Astrocyte (in vitro differentiated cells and primary cell): Measurements from ENCODE around the gene SSR4. TPM values are rescaled to one million over a fixed set of nuclear protein-coding genes. Genes with fewer than 3 reads are reported as not detected.
A peak's percentile ranks its signal among the peaks of the same experiment; 100 is the strongest.

ENCODE experiments used
- DNase-seq: peaks from one replicate; pipeline ENCODE4 v3.0.0-alpha.2; 2010; ENCODE audit warnings: low read depth
- FAIRE-seq: peaks from 2 replicates; lab custom pipeline; 2011; peaks lifted over from hg19 to GRCh38; lab: Jason Lieb, UNC
- H2AFZ ChIP-seq: 2 replicates; pipeline ENCODE4 v1.6.0; 2012; ENCODE audit warnings: low read depth, low read length, inconsistent platforms
- H3K27ac ChIP-seq: 2 replicates; pipeline ENCODE4 v1.5.1; 2011; ENCODE audit warnings: low read depth, low read length, inconsistent platforms
- H3K27me3 ChIP-seq: 2 replicates; pipeline ENCODE4 v1.6.0; 2011; ENCODE audit warnings: low read length, inconsistent platforms; ENCODE audit not compliant: insufficient read depth
- H3K36me3 ChIP-seq: 2 replicates; pipeline ENCODE4 v1.5.1; 2011; ENCODE audit warnings: low read length, inconsistent platforms; ENCODE audit not compliant: insufficient read depth
- H3K4me1 ChIP-seq: 2 replicates; pipeline ENCODE4 v1.5.1; 2011; ENCODE audit warnings: low read length, inconsistent platforms; ENCODE audit not compliant: insufficient read depth
- H3K4me2 ChIP-seq: 2 replicates; pipeline ENCODE4 v1.6.0; 2012; ENCODE audit warnings: low read length, inconsistent platforms
- H3K4me3 ChIP-seq: 2 replicates; pipeline ENCODE4 v1.5.1; 2011; ENCODE audit warnings: low read depth, mild to moderate bottlenecking, low read length, inconsistent platforms; ENCODE audit not compliant: insufficient read depth
- H3K79me2 ChIP-seq: 2 replicates; pipeline ENCODE4 v1.6.0; 2012; ENCODE audit warnings: mild to moderate bottlenecking, low read length, inconsistent platforms; ENCODE audit not compliant: insufficient read depth
- H3K9ac ChIP-seq: 2 replicates; pipeline ENCODE4 v1.6.0; 2012; ENCODE audit warnings: mild to moderate bottlenecking, low read length, inconsistent platforms
- H3K9me3 ChIP-seq: 2 replicates; pipeline ENCODE4 v1.5.1; 2012; ENCODE audit warnings: low read depth, mild to moderate bottlenecking, low read length, inconsistent platforms; ENCODE audit not compliant: insufficient read depth
- H4K20me1 ChIP-seq: 2 replicates; pipeline ENCODE4 v1.6.0; 2012; ENCODE audit warnings: low read length, inconsistent platforms; ENCODE audit not compliant: insufficient read depth
- H3K27ac Mint-ChIP-seq: one replicate; pipeline ENCODE4 v1.8.0; 2021; ENCODE audit warnings: mild to moderate bottlenecking, mixed read lengths; ENCODE audit not compliant: unreplicated experiment
- H3K27me3 Mint-ChIP-seq: one replicate; pipeline ENCODE4 v1.8.0; 2021; ENCODE audit warnings: low read depth, mixed read lengths; ENCODE audit not compliant: unreplicated experiment
- H3K36me3 Mint-ChIP-seq: one replicate; pipeline ENCODE4 v1.8.0; 2021; ENCODE audit warnings: low read depth, mixed read lengths; ENCODE audit not compliant: unreplicated experiment
- H3K4me1 Mint-ChIP-seq: one replicate; pipeline ENCODE4 v1.8.0; 2021; ENCODE audit warnings: low read depth, mixed read lengths; ENCODE audit not compliant: unreplicated experiment
- H3K4me3 Mint-ChIP-seq: one replicate; pipeline ENCODE4 v1.8.0; 2021; ENCODE audit warnings: mild to moderate bottlenecking, moderate library complexity, mixed read lengths; ENCODE audit not compliant: unreplicated experiment
- H3K9me3 Mint-ChIP-seq: one replicate; pipeline ENCODE4 v1.8.0; 2021; ENCODE audit warnings: mild to moderate bottlenecking, mixed read lengths; ENCODE audit not compliant: unreplicated experiment
- EZH2 ChIP-seq: IDR thresholded peaks from 2 replicates; pipeline ENCODE4 v1.6.1; 2012; ENCODE audit warnings: mild to moderate bottlenecking, low read length, inconsistent platforms; ENCODE audit not compliant: insufficient read depth
- total RNA-seq: library from RNA; stranded (reverse); gene quantifications from 2 replicates; pipeline ENCODE4 v1.2.1, GENCODE V29; 2021
- TF ChIP-seq, protein P1 (sequence below): IDR thresholded peaks from 2 replicates; pipeline ENCODE4 v1.5.1; 2011; ENCODE audit warnings: low read depth, mild to moderate bottlenecking, inconsistent platforms, low read length, moderate library complexity; ENCODE audit not compliant: insufficient read depth

SSR4 gene
- total RNA-seq, 1 donor from 2014 or later = 252 TPM

- Mint-ChIP-seq H3K36me3 (no peaks in the 10 kb centered on the region), H3K9me3 (no peaks in the 10 kb centered on the region), H3K27me3 (no peaks in the 10 kb centered on the region), H3K4me1 (no peaks in the 10 kb centered on the region), H3K27ac (no peak overlapping the region), H3K4me3 (no peak overlapping the region)
- Histone ChIP-seq H3K4me2 (no peak overlapping the region), H2AFZ (no peak overlapping the region), H3K4me1 (peaks cover 9% of the 10 kb centered on the region), H3K27ac (no peak overlapping the region), H3K9me3 (no peaks in the 10 kb centered on the region), H3K79me2 (peaks cover 38% of the 10 kb centered on the region), H3K9ac (no peak overlapping the region), H3K36me3 (no peaks in the 10 kb centered on the region), H3K4me3 (no peak overlapping the region), H3K27me3 (no peaks in the 10 kb centered on the region), H4K20me1 (peaks cover 6% of the 10 kb centered on the region)
- no peak for DNase-seq
- FAIRE-seq = no peak
- TF ChIP-seq EZH2 = no peak
- TF ChIP-seq, protein P1, sequence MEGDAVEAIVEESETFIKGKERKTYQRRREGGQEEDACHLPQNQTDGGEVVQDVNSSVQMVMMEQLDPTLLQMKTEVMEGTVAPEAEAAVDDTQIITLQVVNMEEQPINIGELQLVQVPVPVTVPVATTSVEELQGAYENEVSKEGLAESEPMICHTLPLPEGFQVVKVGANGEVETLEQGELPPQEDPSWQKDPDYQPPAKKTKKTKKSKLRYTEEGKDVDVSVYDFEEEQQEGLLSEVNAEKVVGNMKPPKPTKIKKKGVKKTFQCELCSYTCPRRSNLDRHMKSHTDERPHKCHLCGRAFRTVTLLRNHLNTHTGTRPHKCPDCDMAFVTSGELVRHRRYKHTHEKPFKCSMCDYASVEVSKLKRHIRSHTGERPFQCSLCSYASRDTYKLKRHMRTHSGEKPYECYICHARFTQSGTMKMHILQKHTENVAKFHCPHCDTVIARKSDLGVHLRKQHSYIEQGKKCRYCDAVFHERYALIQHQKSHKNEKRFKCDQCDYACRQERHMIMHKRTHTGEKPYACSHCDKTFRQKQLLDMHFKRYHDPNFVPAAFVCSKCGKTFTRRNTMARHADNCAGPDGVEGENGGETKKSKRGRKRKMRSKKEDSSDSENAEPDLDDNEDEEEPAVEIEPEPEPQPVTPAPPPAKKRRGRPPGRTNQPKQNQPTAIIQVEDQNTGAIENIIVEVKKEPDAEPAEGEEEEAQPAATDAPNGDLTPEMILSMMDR = no peak
Measured at GRCh38 chrX:153789654-153790053, 4.8 kb upstream of the SSR4 start.

- peaks cover 55% of the 10 kb centered on the region for H3K79me2 ChIP-seq
- peak; percentile 49 for FAIRE-seq
- Mint-ChIP-seq H3K36me3 (no peaks in the 10 kb centered on the region), H3K27ac (no peak overlapping the region), H3K4me1 (peaks cover 5% of the 10 kb centered on the region), H3K4me3 (no peak overlapping the region), H3K9me3 (no peaks in the 10 kb centered on the region), H3K27me3 (no peaks in the 10 kb centered on the region)
- no peaks in the 10 kb centered on the region for H3K36me3 ChIP-seq
- H3K9ac ChIP-seq = no peak overlapping the region
- H3K4me1 ChIP-seq = peaks cover 16% of the 10 kb centered on the region
- H3K27me3 ChIP-seq = no peaks in the 10 kb centered on the region
- no peak overlapping the region for H3K27ac ChIP-seq
- TF ChIP-seq, protein P1 = no peak
- no peak for TF ChIP-seq EZH2
- H4K20me1 ChIP-seq = peaks cover 15% of the 10 kb centered on the region
- no peak overlapping the region for H2AFZ ChIP-seq
- DNase-seq = no peak
- H3K4me3 ChIP-seq = no peak overlapping the region
- H3K9me3 ChIP-seq = no peaks in the 10 kb centered on the region
- H3K4me2 ChIP-seq = no peak overlapping the region
Measured at GRCh38 chrX:153791104-153791852, 3.2 kb upstream of the SSR4 start.

GRCh38 chrX:153792368-153792767 lies 2.1 kb upstream of the SSR4 start:
- Histone ChIP-seq H3K9me3 (no peaks in the 10 kb centered on the region), H3K4me3 (no peak overlapping the region), H3K9ac (peak overlapping the region; percentile 98), H4K20me1 (peaks cover 25% of the 10 kb centered on the region), H3K27me3 (no peaks in the 10 kb centered on the region), H3K4me2 (peak overlapping the region; percentile 94), H2AFZ (no peak overlapping the region), H3K4me1 (peaks cover 16% of the 10 kb centered on the region), H3K79me2 (peaks cover 65% of the 10 kb centered on the region), H3K36me3 (no peaks in the 10 kb centered on the region), H3K27ac (no peak overlapping the region)
- DNase-seq = no peak
- Mint-ChIP-seq H3K9me3 (no peaks in the 10 kb centered on the region), H3K27me3 (no peaks in the 10 kb centered on the region), H3K27ac (no peak overlapping the region), H3K36me3 (no peaks in the 10 kb centered on the region), H3K4me1 (peaks cover 5% of the 10 kb centered on the region), H3K4me3 (no peak overlapping the region)
- TF ChIP-seq EZH2 = no peak
- TF ChIP-seq, protein P1 = no peak
- no peak for FAIRE-seq
